ENCODE data around the gene FAM222A. TPM values are rescaled to one million over a fixed set of nuclear protein-coding genes. Genes with fewer than 3 reads are reported as not detected.

The FAM222A gene
- polyA plus RNA-seq, 3 donors = 0.34 to 2.1 (median 1.7) TPM

- no peak overlapping the region for H3K27ac ChIP-seq (ENCODE audit: low read depth, low read length)
- WGBS, 3 donors = 14 to 62% (median 55%) methylated on average over 10 of the region's 10 CpGs
Observed at GRCh38 chr12:109706747-109707469, 6.7 kb upstream of the FAM222A start.

GRCh38 chr12:109707470-109707821 lies 6.2 kb upstream of the FAM222A start:
- H3K27ac ChIP-seq (ENCODE audit: low read depth, low read length) = no peak overlapping the region
- 21 to 63% (median 59%) methylated on average over 4 of the region's 4 CpGs for WGBS, 3 donors

- WGBS, 3 donors = 60 to 71% (median 68%) methylated on average over 5 of the region's 5 CpGs
- H3K27ac ChIP-seq (ENCODE audit: low read depth, low read length) = no peak overlapping the region
Observed at GRCh38 chr12:109708939-109709338, 4.7 kb upstream of the FAM222A start.

DNA sequence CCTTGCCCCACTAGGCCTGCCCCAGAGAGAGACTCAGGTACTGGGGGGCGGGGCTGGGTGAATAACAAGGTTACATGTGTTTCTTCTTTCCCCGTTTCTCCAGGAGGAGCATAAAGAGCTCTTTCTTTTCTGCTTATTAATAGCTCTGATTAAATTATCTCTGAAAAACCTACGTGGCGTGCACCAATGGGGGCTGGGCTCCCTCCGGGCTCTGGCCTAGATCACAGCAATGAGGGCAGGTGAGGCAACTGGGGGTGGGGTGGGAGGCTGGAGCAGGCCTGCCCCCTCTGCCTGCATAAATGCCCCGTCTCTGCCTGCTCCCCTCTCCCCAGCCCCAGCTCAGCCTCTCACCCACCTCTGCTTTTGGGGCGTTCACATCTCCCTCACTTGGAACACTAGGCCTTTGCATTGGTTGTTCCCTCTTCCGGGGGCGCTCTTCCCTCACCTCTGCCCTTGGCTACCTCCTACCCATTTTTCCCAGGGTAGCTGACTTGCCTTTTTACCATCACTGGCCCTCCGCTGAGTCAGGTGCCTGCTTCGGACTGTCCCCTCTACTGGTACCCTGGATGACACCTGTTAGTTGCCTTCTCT lies 4.1 kb upstream of the FAM222A start:
- no peak overlapping the region for H3K27ac ChIP-seq (ENCODE audit: low read depth, low read length)
- WGBS, 3 donors = 72 to 84% (median 78%) methylated on average over 11 of the region's 11 CpGs

GRCh38 chr12:109710205-109710746 lies 3.3 kb upstream of the FAM222A start:
- H3K27ac ChIP-seq (ENCODE audit: low read depth, low read length) = no peak overlapping the region
- WGBS, 3 donors = 78 to 83% (median 83%) methylated on average over 5 of the region's 5 CpGs

DNA sequence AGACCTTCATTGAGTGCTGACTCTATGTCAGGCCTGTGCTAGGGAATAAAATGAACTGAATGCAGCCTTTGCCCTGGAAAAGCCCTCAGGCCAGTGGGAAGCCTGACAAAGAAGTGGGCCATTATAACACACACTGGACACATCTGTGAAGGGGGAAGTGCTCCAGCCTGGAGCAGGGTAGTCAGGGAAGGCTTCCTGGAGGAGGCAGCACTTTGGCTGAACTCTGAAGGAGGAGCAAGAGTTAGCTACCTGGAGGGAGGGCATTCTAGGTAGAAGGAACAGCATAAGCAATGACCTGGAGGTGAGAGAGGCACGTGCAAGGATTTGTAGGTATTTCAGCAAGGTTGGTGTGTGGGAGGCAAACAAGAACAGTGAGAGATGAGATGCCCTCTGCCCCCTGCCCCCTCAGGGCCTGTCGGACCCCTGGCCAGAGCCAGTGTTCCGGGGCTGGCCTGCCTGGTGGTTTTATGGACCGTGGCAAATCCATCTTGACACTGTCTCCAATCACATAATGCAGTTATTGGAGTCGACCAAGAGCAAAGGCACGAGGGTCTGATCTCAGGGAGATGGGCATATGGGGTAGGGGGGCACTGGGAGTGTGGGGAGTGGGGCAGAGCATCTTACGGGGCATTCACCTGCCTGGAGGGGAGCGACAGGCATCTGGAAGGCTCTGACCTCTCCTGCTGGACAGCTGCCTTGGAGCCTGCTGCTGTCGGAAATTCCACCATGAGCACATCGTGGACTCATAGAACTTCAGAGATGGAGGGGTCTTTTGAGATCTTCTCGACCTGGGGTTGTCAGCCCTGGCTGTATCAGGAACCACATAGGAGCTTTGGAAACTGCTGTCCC lies 2.7 kb upstream of the FAM222A start:
- 61 to 71% (median 63%) methylated on average over 11 of the region's 11 CpGs for WGBS, 3 donors

DNA sequence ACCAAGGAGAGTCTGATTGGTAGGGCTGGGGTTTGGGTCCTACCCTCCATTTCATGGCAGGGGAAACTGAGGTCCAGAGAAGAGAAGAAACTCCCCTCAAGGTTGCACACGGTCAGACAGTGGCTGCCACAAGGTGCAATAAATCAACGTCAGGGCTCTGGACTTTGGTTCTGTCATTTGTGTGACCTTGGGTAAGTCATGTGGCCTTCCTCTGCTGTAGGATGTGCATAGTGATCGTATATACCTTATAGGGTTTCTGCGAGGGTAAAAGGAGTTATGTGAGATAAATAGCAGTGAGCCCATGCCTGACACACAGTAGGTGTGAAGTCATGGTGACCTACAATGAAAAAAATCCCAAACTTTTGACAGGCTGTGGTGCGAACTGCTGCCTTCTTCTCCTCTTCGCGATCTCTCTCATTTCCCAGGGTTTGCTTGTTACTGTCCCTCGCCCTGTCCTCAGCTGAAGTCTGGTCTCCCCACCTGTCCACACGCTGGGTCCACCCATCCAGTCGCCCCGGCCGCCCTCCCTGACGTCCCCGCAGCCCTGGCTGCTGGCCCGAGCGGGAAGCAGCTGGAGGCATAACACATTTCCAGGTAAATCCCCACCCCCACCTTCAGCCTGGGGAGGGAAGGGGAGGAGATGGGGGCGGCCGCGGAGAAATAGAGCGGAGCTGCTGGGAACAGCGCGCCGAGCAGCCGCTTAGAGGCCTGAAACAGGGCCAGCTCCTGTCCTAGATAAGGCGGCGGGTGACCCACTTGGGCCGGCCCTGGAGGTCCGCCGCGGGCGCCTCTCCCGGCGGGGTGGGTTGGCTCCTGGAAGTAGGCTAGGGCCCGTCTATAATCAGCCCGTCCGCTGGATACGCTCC lies 1.8 kb upstream of the FAM222A start:
- WGBS, 3 donors = 15 to 16% (median 15%) methylated on average over 35 to 37 of the region's 37 CpGs
- no peak overlapping the region for H3K27ac ChIP-seq (ENCODE audit: low read depth, low read length)

More for the DNA sequence above, 2.7 kb upstream of the FAM222A start:
- no peak overlapping the region for H3K27ac ChIP-seq (ENCODE audit: low read depth, low read length)

- H3K27ac ChIP-seq (ENCODE audit: low read depth, low read length) = no peak overlapping the region
- 1 to 3% (median 2%) methylated on average over 57 to 96 of the region's 96 CpGs for WGBS, 3 donors
Observed at GRCh38 chr12:109714141-109714912, 702 bp downstream of the FAM222A start.

DNA sequence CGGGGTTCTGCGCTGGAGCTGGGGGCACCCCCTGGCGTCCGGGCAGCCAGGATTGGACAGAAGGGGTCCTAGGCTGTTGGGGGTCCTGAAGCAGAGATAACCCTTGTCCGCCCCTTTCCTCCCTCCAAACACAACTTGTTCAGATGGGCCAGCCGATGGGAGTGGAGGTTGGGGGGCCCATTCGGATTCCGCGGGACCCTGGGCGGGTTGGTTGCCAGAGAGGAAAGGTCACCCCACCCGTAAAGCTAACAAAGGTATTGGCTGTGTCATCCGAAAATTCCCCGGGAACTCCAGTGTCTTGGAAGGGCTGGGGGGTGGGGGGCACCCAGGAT lies 1.3 kb downstream of the FAM222A start:
- H3K27ac ChIP-seq (ENCODE audit: low read depth, low read length) = no peak overlapping the region
- 18 to 26% (median 22%) methylated on average over 13 of the region's 13 CpGs for WGBS, 3 donors

GRCh38 chr12:109715310-109716091 lies 1.9 kb downstream of the FAM222A start:
- 50 to 54% (median 52%) methylated on average over 19 of the region's 19 CpGs for WGBS, 3 donors
- no peak overlapping the region for H3K27ac ChIP-seq (ENCODE audit: low read depth, low read length)

DNA sequence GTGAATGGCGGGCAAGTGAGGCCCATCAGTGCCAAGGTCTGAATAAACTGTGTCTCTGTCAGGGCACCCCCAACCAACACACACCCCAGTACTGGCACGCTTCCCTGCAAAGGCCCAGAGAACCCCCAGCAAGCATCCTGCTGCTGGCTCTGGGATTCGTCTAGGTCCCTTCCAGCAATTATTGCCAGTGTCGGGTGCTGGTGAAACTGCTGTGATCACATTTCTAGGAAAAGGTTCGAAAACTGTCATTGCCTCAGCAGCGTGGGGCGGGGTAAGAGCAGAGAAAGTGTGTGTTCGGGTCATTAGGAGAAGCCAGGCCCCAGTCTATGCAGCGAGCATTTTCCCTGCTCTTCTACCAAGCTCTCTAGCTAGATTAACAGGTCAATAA lies 2.5 kb downstream of the FAM222A start:
- 72 to 84% (median 75%) methylated on average over 9 of the region's 9 CpGs for WGBS, 3 donors
- H3K27ac ChIP-seq (ENCODE audit: low read depth, low read length) = no peak overlapping the region

DNA sequence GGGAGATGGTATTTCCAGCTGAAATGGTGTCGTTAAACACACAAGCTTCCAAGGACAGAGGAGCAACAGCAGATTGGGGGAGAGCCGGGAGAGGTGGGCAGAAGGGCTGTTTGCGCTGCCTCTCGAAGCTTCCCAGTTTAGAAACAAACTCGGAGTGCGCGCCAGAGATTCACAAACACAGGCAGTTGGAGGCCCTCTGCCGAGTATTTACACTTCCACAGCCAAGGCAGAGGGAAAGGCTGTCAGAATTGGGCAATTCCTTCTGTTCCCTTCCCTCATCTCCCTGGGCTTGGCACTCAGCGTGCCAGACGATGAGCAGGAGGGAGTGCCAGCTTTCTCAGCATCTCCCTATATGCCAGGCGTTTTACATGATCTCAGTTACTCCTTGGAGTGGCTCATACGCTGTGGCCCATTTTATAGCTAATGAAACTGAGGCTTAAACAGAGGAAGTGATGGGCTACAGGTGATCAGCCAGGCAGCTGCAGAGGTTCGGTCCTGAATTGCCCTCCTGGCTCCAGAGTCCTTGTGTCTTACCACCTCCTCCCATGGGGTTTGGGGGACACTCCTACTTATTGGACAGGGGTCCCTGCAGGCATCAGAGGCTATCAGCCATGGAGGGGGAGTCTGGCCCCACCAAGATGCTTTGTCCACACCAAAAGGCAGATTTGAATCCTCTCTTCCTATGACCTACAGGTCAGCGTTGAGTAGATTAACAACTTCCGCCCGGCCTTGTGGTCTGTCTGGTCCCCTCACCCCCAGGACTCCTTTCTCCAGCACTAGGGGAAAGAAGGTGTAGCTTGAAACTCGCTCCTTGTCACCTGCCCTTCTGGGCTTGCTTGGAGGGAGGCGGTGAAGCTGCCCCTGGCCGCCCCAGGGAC lies 3.1 kb downstream of the FAM222A start:
- no peak overlapping the region for H3K27ac ChIP-seq (ENCODE audit: low read depth, low read length)
- 73 to 81% (median 74%) methylated on average over 19 of the region's 19 CpGs for WGBS, 3 donors

DNA sequence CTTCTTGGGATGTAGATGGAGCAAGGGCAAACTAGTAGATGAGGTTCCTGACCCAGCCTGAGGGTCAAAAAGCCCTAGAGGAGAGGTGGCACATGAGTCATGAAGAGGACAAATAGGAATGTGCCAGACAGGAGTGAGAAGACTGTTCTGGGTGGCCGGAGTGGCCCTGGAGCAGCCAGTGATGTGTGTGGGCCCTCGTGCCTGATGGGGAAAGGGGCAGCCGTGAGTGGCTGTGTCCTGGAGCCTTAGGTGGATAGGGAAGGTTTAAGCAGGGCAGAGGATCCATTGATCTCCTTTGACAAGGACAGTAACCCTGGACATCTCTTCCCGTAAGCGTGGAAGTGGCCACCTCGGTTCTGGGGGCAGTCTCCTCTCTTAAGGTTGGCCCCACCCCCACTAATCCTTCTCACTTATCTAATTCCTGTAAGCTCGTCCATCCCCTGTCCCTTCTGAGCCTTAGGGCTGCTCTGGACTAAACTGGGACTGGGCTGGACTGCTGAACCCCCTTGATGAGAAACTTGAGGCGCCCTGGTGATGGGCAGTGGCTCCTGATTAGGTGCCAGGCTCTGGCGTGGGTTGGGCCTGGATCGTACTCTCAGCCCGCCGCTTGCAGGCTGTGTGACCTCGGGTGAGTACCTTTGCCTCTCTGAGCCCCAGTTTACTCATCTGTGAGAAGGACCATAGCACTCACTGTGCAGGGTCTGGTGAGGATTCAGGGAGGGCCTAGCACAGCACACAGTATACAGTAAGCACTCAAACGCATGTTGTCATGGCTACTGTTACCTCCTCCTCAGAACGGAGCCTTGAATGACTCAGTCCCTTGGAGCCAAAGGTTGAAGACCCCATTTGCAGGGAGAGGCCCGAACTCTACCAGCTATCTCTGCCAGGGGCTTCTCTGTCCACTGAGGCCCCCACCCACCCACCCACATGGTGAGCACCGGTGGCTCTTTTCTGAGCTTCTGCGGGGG lies 4.0 kb downstream of the FAM222A start:
- 80 to 84% (median 82%) methylated on average over 18 of the region's 18 CpGs for WGBS, 3 donors

GRCh38 chr12:109718390-109718789 lies 4.8 kb downstream of the FAM222A start:
- 16 to 60% (median 17%) methylated on average over 33 of the region's 33 CpGs for WGBS, 3 donors
- H3K27ac ChIP-seq (ENCODE audit: low read depth, low read length) = no peak overlapping the region

More for the DNA sequence above, 4.0 kb downstream of the FAM222A start:
- H3K27ac ChIP-seq (ENCODE audit: low read depth, low read length) = no peak overlapping the region
